Measurements from ENCODE around the gene PPP6R3. TPM values are rescaled to one million over a fixed set of nuclear protein-coding genes. Genes with fewer than 3 reads are reported as not detected.

The PPP6R3 gene
- total and polyA plus RNA-seq, 5 donors, result 22.1 to 101 (median 89.7) TPM

DNA sequence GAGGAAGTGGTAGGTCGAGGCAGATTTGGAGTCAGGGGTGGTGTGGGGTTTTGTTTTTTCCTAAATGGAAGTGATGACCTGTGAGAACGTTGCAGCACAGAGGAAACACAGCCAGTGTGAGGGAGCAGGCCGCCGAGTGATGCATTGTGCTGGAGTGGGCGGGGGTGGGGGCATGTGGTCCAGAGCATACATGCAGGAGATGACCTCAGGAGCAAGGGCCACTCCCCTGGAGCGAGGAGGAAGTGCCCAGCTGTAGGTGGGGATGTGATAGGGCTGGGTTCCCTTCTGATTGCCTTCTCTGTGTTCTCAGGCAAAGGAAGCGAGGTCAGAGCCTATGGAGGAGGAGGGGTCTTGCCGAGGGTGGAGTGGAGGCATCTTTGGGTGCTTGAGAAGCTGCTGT lies 81.4 kb downstream of the PPP6R3 start:
- 59% methylated on average over 8 of the region's 8 CpGs for WGBS
- intact Hi-C loops (cut with DNase I), result no loop called here
- Histone ChIP-seq H3K27me3 (ENCODE audit: control insufficient read depth, insufficient read depth) (no peaks in the 10 kb centered on the region), H3K4me3 (ENCODE audit: low read length) (no peak overlapping the region), H3K9me3 (ENCODE audit: control insufficient read depth, low read length) (no peaks in the 10 kb centered on the region), H3K27ac (ENCODE audit: low read length) (no peak overlapping the region), H3K4me1 (ENCODE audit: control insufficient read depth, insufficient read depth, low read length) (peaks cover 9% of the 10 kb centered on the region)
- peak in 1 of 3 donors; percentile 31 for DNase-seq
- peak; percentile 56 to 89 for ATAC-seq

DNA sequence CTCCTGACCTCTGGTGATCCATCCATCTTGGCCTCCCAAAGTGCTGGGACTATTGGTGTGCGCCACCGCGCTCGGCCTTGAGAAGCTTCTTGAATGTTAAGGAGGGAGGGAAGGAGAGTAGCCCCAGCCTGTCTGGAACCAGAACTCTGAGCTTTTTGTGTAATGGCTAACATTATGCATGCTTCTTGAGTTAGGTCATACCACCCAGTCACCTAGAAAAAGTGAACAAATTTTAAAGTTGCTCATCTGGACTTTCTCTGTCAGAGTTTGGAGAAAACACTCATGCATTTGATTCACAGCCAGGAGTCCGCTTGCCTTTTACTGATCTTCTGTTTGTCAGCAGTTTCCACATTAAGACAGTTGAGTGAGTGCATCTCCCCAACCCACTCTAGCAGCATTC lies 82.1 kb downstream of the PPP6R3 start:
- ATAC-seq, result no peak
- no peak for DNase-seq
- no peak overlapping the region for H3K27ac ChIP-seq (ENCODE audit: low read length)
- 95% methylated on average over 5 of the region's 5 CpGs for WGBS
- no peak overlapping the region for H3K4me3 ChIP-seq (ENCODE audit: low read length)
- H3K9me3 ChIP-seq (ENCODE audit: control insufficient read depth, low read length), result no peaks in the 10 kb centered on the region
- intact Hi-C loops (cut with DNase I), result no loop called here
- peaks cover 9% of the 10 kb centered on the region for H3K4me1 ChIP-seq (ENCODE audit: control insufficient read depth, insufficient read depth, low read length)
- no peaks in the 10 kb centered on the region for H3K27me3 ChIP-seq (ENCODE audit: control insufficient read depth, insufficient read depth)

DNA sequence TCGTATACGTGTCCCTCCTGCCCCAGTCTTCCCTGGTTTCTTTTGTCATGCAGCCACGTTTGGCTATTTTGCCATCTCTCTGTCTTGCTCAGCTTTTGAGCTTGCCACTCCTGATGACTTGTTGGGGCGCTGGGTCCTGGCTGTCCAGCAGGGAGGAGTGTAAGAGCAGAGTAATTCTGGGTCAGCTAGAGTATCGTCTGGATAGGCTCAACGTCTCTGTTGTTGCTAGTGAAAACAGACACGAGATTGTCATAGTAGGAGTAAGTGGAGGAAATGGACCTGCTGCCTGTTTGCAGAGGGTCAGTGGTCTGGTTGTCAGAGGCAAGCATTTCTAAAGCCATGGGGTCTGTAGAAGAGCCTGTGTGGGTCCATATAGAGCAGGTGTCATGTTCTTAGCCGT lies 83.0 kb downstream of the PPP6R3 start:
- Histone ChIP-seq H3K4me3 (ENCODE audit: low read length) (no peak overlapping the region), H3K9me3 (ENCODE audit: control insufficient read depth, low read length) (no peaks in the 10 kb centered on the region), H3K27me3 (ENCODE audit: control insufficient read depth, insufficient read depth) (no peaks in the 10 kb centered on the region), H3K27ac (ENCODE audit: low read length) (no peak overlapping the region), H3K4me1 (ENCODE audit: control insufficient read depth, insufficient read depth, low read length) (peaks cover 12% of the 10 kb centered on the region)
- intact Hi-C loops (cut with DNase I), result no loop called here
- ATAC-seq (peak in 1 of 2 donors; percentile 10), DNase-seq (no peak)
- 71% methylated on average over 8 of the region's 8 CpGs for WGBS

DNA sequence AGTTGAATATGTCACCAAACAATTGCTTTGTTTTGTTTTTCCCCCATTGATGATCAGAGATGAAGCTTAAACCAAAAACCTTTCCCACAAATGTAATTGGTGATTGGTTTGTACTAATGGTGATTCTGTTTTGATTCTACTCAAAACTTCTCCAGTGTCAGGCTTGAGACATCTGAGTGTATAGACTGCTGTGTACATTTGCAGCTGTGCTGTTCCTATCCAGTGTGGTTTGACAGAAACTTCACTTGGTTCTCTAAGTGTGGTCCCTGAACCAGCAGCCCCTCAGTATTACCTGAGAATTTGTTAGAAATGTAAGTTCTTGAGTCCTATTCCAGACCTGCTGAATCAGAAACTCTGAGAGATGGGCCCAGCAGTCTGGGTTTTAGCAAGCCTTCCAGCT lies 84.8 kb downstream of the PPP6R3 start:
- Histone ChIP-seq H3K27ac (ENCODE audit: low read length) (no peak overlapping the region), H3K4me3 (ENCODE audit: low read length) (no peak overlapping the region), H3K4me1 (ENCODE audit: control insufficient read depth, insufficient read depth, low read length) (peaks cover 12% of the 10 kb centered on the region), H3K9me3 (ENCODE audit: control insufficient read depth, low read length) (no peaks in the 10 kb centered on the region), H3K27me3 (ENCODE audit: control insufficient read depth, insufficient read depth) (no peaks in the 10 kb centered on the region)
- ATAC-seq, result no peak
- DNase-seq, result no peak
- intact Hi-C loops (cut with DNase I), result no loop called here

DNA sequence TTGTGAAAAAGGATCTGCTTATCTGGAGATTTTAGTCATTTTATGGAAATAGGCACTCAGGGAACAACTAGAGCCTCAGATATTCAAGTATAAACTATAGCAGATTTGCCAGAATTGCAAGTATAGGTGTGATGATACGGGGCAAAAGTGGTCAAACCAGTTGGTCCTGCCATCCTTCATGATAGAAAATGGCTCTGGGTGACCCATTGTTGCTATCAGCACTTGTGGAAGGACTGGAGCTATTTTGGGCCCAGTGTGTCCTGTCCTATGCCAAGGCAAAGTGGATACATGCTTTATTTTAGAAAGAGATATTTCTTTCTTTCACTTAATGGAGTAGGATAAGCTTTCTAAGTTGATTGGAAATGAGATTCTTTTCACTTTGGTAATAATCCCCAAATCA lies 85.2 kb downstream of the PPP6R3 start:
- no peak overlapping the region for H3K4me3 ChIP-seq (ENCODE audit: low read length)
- 71% methylated on average over 1 of the region's 1 CpG for WGBS
- no peak overlapping the region for H3K27ac ChIP-seq (ENCODE audit: low read length)
- DNase-seq, result no peak
- H3K27me3 ChIP-seq (ENCODE audit: control insufficient read depth, insufficient read depth), result no peaks in the 10 kb centered on the region
- intact Hi-C loops (cut with DNase I), result no loop called here
- H3K9me3 ChIP-seq (ENCODE audit: control insufficient read depth, low read length), result no peaks in the 10 kb centered on the region
- peak in 1 of 2 donors; percentile 32 for ATAC-seq
- peaks cover 12% of the 10 kb centered on the region for H3K4me1 ChIP-seq (ENCODE audit: control insufficient read depth, insufficient read depth, low read length)

DNA sequence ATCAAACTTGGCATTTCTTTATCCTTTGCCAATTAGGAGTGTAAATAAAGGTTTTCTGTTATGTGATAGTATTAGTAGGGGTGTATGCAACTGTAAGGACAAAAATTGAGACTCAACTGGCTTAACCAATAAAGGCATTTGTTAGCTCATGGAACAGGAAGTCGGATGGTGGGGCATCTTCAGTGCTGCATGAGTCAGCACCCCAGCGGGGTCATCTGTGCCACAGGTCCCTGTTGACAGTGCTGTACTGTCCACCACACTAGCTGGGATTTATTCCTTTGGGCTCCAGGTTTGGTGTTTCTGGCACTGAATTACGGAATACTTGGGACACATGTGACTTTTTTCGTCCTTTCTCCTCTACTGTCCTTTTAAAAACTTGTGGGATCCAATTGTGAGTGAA lies 86.0 kb downstream of the PPP6R3 start:
- H3K9me3 ChIP-seq (ENCODE audit: control insufficient read depth, low read length), result no peaks in the 10 kb centered on the region
- intact Hi-C loops (cut with DNase I), result no loop called here
- peaks cover 12% of the 10 kb centered on the region for H3K4me1 ChIP-seq (ENCODE audit: control insufficient read depth, insufficient read depth, low read length)
- peak overlapping the region; percentile 77 for H3K27ac ChIP-seq (ENCODE audit: low read length)
- no peak overlapping the region for H3K4me3 ChIP-seq (ENCODE audit: low read length)
- H3K27me3 ChIP-seq (ENCODE audit: control insufficient read depth, insufficient read depth), result no peaks in the 10 kb centered on the region
- ATAC-seq (peak in 1 of 2 donors; percentile 34), DNase-seq (no peak)
- WGBS, result 73% methylated on average over 4 of the region's 4 CpGs

DNA sequence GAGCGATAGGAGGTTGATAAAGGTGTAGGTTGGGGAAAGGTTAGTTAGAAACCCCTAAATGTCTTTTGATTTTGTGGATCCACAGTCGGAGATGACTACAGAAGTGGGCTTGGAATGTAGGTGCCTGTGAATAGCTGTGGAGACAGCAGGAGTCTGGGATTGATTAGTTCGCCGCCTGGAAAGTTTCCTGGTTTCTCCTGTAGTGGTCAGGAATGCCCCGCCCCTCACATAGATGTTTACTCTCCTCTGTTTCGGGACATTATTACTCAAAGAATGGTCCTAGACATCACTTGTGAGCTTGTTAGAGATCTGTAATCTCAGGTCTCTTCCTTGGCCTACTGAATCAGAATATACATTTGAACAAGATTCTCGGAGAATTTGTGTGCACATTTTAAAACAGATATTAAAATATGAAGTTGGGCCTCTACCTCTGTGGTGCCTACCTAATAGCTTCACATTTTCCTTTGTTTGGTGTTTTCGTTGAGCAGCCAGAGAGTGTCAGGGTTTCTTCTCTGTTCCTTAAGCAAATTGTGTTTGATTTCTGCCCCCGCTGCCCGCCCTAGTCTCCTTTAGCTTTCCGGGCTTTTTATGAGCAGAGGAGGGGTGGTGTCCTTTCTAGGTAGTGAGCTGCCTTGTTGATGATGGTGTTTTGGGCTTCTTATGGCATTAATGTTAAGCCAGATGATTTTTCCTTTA lies 89.4 kb downstream of the PPP6R3 start:
- Histone ChIP-seq H3K4me3 (ENCODE audit: low read length) (no peak overlapping the region), H3K27me3 (ENCODE audit: control insufficient read depth, insufficient read depth) (no peaks in the 10 kb centered on the region), H3K27ac (ENCODE audit: low read length) (no peak overlapping the region), H3K4me1 (ENCODE audit: control insufficient read depth, insufficient read depth, low read length) (peaks cover 6% of the 10 kb centered on the region), H3K9me3 (ENCODE audit: control insufficient read depth, low read length) (no peaks in the 10 kb centered on the region)
- intact Hi-C loops (cut with DNase I), result loop anchor here in 1 of 4 donors (10.0 kb wide), 1 partner anchor 85 kb away; the partner anchor contains the start of gene PPP6R3
- WGBS, result 64% methylated on average over 11 of the region's 11 CpGs
- ATAC-seq (peak in 1 of 2 donors; percentile 55), DNase-seq (no peak)

DNA sequence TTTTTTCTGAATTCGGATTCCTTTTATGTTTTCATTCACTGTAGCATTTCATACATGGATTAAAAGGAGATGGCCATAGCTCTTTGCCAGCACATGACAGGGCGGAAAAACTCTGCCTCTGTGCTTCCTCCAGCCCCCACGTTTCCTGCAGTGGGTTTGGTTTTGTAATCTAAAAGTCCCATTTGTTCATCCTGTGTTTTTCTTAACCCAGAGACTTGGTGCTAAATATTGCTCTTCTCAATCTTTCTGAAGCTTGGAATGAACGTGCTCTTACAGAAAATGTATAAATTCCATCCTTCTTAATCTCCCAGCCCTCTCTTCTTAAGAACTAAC lies 89.9 kb downstream of the PPP6R3 start:
- Histone ChIP-seq H3K4me1 (ENCODE audit: control insufficient read depth, insufficient read depth, low read length) (peaks cover 6% of the 10 kb centered on the region), H3K27me3 (ENCODE audit: control insufficient read depth, insufficient read depth) (no peaks in the 10 kb centered on the region), H3K27ac (ENCODE audit: low read length) (no peak overlapping the region), H3K9me3 (ENCODE audit: control insufficient read depth, low read length) (no peaks in the 10 kb centered on the region), H3K4me3 (ENCODE audit: low read length) (no peak overlapping the region)
- intact Hi-C loops (cut with DNase I), result loop anchor here in 1 of 4 donors (10.0 kb wide), 1 partner anchor 86 kb away; the partner anchor contains the start of gene PPP6R3
- DNase-seq, result peak in 1 of 3 donors; percentile 60
- 27% methylated on average over 4 of the region's 4 CpGs for WGBS
- peak in 1 of 2 donors; percentile 75 for ATAC-seq

DNA sequence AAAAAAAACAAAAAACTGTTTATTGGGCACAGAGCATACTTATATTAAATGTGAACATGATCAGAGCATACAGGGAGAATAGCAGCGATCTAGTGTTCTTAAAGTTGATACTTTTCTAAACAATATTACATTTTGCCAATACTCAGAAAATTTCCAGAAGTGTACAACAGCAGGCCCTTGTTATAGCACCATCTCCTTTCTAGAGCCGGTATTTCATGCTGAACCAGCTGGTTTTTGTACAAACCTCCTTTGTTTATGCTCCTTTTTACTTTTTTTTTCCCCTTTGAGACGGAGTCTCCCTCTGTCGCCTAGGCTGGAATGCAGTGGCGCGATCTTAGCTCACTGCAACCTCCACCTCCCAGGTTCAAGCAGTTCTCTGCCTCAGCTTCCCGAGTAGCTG lies 90.7 kb downstream of the PPP6R3 start:
- Histone ChIP-seq H3K27ac (ENCODE audit: low read length) (no peak overlapping the region), H3K9me3 (ENCODE audit: control insufficient read depth, low read length) (no peaks in the 10 kb centered on the region), H3K27me3 (ENCODE audit: control insufficient read depth, insufficient read depth) (no peaks in the 10 kb centered on the region), H3K4me3 (ENCODE audit: low read length) (no peak overlapping the region), H3K4me1 (ENCODE audit: control insufficient read depth, insufficient read depth, low read length) (peaks cover 6% of the 10 kb centered on the region)
- 77% methylated on average over 7 of the region's 7 CpGs for WGBS
- intact Hi-C loops (cut with DNase I), result loop anchor here in 1 of 4 donors (10.0 kb wide), 1 partner anchor 86 kb away; the partner anchor contains the start of gene PPP6R3
- DNase-seq (no peak), ATAC-seq (no peak)

DNA sequence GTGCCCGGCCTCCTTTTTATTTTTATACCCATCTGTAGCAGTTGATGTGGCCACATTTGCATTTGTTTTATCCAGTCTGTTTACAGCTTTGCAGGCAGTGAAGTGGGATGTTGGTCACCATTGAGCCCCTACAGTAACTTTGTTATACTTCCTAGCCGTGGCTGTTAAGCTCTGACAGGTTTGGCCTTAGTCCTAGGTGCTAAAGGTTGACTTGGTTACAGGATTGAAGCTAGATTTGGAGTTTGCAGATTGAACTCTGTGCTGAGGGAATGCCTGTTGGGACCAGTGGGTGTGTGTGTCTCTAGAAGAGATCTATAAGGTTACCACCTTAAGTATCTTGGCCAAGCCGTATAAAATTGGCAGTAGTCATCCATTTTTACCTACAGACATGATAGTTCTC lies 91.2 kb downstream of the PPP6R3 start:
- DNase-seq, result no peak
- ATAC-seq, result no peak
- intact Hi-C loops (cut with DNase I), result loop anchor here in 1 of 4 donors (10.0 kb wide), 1 partner anchor 87 kb away; the partner anchor contains the start of gene PPP6R3
- Histone ChIP-seq H3K9me3 (ENCODE audit: control insufficient read depth, low read length) (no peaks in the 10 kb centered on the region), H3K27ac (ENCODE audit: low read length) (no peak overlapping the region), H3K4me3 (ENCODE audit: low read length) (no peak overlapping the region), H3K27me3 (ENCODE audit: control insufficient read depth, insufficient read depth) (no peaks in the 10 kb centered on the region), H3K4me1 (ENCODE audit: control insufficient read depth, insufficient read depth, low read length) (peaks cover 3% of the 10 kb centered on the region)
- 94% methylated on average over 3 of the region's 3 CpGs for WGBS

DNA sequence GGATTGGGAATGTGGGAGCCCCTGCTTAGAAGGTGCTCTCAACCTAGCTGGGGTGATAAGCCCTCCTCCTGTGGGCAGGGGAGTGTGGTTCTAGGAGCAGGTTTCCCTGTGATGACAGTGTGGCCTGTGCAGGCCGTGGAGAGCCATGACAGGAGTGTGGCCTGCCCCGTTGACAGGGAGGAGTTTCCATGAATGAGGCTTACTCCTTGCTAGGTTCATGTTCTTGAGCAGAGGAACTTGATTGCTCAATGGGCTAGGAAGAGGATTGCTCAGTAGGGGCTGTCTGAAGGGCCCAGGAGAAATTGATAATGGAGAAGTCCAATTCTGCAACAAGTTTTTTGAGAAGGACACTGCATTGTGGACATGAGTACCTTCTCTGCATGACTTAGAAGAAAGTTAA lies 92.0 kb downstream of the PPP6R3 start:
- no peaks in the 10 kb centered on the region for H3K9me3 ChIP-seq (ENCODE audit: control insufficient read depth, low read length)

More for the DNA sequence above, 92.0 kb downstream of the PPP6R3 start:
- H3K27ac ChIP-seq (ENCODE audit: low read length), result no peak overlapping the region
- 84% methylated on average over 2 of the region's 2 CpGs for WGBS
- peaks cover 3% of the 10 kb centered on the region for H3K4me1 ChIP-seq (ENCODE audit: control insufficient read depth, insufficient read depth, low read length)
- intact Hi-C loops (cut with DNase I), result loop anchor here in 1 of 4 donors (10.0 kb wide), 1 partner anchor 88 kb away; the partner anchor contains the start of gene PPP6R3
- no peak overlapping the region for H3K4me3 ChIP-seq (ENCODE audit: low read length)
- no peaks in the 10 kb centered on the region for H3K27me3 ChIP-seq (ENCODE audit: control insufficient read depth, insufficient read depth)
- no peak for DNase-seq
- peak in 1 of 2 donors; percentile 25 for ATAC-seq
